GM12878 (cell line): ENCODE results near the gene LAMB1.

Experiments used
- CBFB ChIP-seq: IDR thresholded peaks from 2 replicates; pipeline ENCODE4 v1.6.1; 2016; ENCODE audit warnings: antibody characterized with exemption, low read depth
- CHD2 ChIP-seq: IDR thresholded peaks from 2 replicates; pipeline ENCODE4 v1.6.1; 2011; ENCODE audit warnings: low read depth, low read length, improper control_type of control experiment, borderline replicate concordance
- CTCF ChIP-seq, 3 experiments: IDR thresholded peaks in 2 of 3; conservative IDR thresholded peaks in 1 of 3; 2 replicates each; pipeline ENCODE4 v1.5.1; 2011; ENCODE audit warnings: low read depth in 3 of 3, low read length in 3 of 3, mild to moderate bottlenecking in 3 of 3, control low read depth in 2 of 3, moderate library complexity in 2 of 3, inconsistent platforms in 1 of 3, mixed read lengths in 1 of 3; ENCODE audit not compliant: control insufficient read depth in 2 of 3, insufficient read depth in 1 of 3; ENCODE audit errors: extremely low read depth in 1 of 3
- FOS ChIP-seq: IDR thresholded peaks from 3 replicates; pipeline ENCODE4 v1.6.1; 2011; ENCODE audit warnings: borderline replicate concordance; ENCODE audit not compliant: insufficient read length; ENCODE audit errors: extremely low read depth
- GABPA ChIP-seq: IDR thresholded peaks from 2 replicates; pipeline ENCODE4 v1.6.1; 2014; ENCODE audit warnings: antibody characterized with exemption, low read depth, mild to moderate bottlenecking, inconsistent platforms
- NRF1 ChIP-seq: conservative IDR thresholded peaks from 2 replicates; pipeline ENCODE4 v1.6.1; 2011; ENCODE audit warnings: mild to moderate bottlenecking, low read depth, low read length, improper control_type of control experiment
- POLR2A ChIP-seq: IDR thresholded peaks from 2 replicates; pipeline ENCODE4 v1.6.1; 2011; ENCODE audit warnings: low read depth, mild to moderate bottlenecking, low read length
- POLR2AphosphoS5 ChIP-seq: IDR thresholded peaks from 2 replicates; pipeline ENCODE4 v1.6.1; 2011; ENCODE audit warnings: mild to moderate bottlenecking, low read length, inconsistent platforms
- SMC3 ChIP-seq: IDR thresholded peaks from 2 replicates; pipeline ENCODE4 v1.6.1; 2011; ENCODE audit warnings: low read length, improper control_type of control experiment, borderline replicate concordance
- TF ChIP-seq, protein P1 (sequence below): IDR thresholded peaks from 2 replicates; pipeline ENCODE4 v1.6.1; 2012; ENCODE audit warnings: mild to moderate bottlenecking, low read depth, low read length
- TF ChIP-seq, protein P2 (sequence below): fragments of 450-650 bp; IDR thresholded peaks from 2 replicates; pipeline ENCODE4 v1.6.1; 2017; ENCODE audit warnings: mild to moderate bottlenecking, moderate library complexity
- TF ChIP-seq, protein P3 (sequence below): fragments of 450-650 bp; IDR thresholded peaks from 2 replicates; pipeline ENCODE4 v1.6.1; 2018; ENCODE audit warnings: borderline replicate concordance, mild to moderate bottlenecking; ENCODE audit not compliant: partially characterized antibody

DNA sequence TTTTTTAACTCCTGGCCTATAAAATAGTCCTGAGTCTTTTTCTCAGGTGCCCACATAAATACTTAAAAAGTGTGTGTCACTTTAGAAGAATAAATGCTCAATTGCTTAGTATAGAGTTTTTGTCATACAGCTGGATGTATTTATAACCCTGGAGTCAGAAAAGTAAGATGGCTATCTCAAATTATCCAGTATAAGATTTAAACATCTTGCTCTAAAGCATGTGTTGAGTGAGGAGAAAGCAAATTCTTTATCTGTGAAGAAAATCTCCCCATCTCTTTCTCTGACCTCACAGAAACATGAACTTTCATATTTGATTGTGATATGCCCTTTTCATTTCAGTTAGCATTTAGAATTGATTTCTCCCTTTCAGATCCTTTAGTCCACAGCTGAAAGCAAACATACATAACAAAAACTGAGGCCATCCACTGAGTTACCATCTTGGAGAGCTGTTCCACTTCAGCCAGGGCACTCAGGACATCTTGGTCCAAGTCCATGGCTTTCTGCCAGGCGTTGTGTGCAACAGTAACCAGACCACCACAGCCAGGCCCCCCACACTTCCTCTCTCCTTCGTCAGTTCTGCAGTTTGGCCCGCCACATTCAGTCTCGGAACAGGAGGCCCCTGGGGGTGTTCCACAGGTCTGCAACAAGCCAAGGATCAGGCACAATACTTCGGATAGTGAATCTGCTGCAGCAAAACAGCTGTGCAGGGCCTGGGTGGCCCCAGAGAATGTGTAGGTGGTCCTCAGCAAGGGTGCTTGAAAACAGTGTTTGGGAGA lies 71.0 kb downstream of the LAMB1 start:
- no peak for TF ChIP-seq POLR2AphosphoS5
- no peak for TF ChIP-seq CTCF (IDR thresholded peaks at IDR 0.05 in 2 of 3, conservative IDR thresholded peaks at IDR 0.05 in 1 of 3; ENCODE audit: control insufficient read depth in 2 of 3, extremely low read depth in 1 of 3, insufficient read depth in 1 of 3, low read depth in 3 of 3, low read length in 3 of 3)
- no peak for TF ChIP-seq GABPA
- TF ChIP-seq POLR2A = peak; percentile 25; the same call in 1 of the 2 replicates
- TF ChIP-seq, protein P1, sequence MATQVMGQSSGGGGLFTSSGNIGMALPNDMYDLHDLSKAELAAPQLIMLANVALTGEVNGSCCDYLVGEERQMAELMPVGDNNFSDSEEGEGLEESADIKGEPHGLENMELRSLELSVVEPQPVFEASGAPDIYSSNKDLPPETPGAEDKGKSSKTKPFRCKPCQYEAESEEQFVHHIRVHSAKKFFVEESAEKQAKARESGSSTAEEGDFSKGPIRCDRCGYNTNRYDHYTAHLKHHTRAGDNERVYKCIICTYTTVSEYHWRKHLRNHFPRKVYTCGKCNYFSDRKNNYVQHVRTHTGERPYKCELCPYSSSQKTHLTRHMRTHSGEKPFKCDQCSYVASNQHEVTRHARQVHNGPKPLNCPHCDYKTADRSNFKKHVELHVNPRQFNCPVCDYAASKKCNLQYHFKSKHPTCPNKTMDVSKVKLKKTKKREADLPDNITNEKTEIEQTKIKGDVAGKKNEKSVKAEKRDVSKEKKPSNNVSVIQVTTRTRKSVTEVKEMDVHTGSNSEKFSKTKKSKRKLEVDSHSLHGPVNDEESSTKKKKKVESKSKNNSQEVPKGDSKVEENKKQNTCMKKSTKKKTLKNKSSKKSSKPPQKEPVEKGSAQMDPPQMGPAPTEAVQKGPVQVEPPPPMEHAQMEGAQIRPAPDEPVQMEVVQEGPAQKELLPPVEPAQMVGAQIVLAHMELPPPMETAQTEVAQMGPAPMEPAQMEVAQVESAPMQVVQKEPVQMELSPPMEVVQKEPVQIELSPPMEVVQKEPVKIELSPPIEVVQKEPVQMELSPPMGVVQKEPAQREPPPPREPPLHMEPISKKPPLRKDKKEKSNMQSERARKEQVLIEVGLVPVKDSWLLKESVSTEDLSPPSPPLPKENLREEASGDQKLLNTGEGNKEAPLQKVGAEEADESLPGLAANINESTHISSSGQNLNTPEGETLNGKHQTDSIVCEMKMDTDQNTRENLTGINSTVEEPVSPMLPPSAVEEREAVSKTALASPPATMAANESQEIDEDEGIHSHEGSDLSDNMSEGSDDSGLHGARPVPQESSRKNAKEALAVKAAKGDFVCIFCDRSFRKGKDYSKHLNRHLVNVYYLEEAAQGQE = no peak
- TF ChIP-seq CBFB = no peak
- no peak for TF ChIP-seq NRF1
- TF ChIP-seq, protein P2, sequence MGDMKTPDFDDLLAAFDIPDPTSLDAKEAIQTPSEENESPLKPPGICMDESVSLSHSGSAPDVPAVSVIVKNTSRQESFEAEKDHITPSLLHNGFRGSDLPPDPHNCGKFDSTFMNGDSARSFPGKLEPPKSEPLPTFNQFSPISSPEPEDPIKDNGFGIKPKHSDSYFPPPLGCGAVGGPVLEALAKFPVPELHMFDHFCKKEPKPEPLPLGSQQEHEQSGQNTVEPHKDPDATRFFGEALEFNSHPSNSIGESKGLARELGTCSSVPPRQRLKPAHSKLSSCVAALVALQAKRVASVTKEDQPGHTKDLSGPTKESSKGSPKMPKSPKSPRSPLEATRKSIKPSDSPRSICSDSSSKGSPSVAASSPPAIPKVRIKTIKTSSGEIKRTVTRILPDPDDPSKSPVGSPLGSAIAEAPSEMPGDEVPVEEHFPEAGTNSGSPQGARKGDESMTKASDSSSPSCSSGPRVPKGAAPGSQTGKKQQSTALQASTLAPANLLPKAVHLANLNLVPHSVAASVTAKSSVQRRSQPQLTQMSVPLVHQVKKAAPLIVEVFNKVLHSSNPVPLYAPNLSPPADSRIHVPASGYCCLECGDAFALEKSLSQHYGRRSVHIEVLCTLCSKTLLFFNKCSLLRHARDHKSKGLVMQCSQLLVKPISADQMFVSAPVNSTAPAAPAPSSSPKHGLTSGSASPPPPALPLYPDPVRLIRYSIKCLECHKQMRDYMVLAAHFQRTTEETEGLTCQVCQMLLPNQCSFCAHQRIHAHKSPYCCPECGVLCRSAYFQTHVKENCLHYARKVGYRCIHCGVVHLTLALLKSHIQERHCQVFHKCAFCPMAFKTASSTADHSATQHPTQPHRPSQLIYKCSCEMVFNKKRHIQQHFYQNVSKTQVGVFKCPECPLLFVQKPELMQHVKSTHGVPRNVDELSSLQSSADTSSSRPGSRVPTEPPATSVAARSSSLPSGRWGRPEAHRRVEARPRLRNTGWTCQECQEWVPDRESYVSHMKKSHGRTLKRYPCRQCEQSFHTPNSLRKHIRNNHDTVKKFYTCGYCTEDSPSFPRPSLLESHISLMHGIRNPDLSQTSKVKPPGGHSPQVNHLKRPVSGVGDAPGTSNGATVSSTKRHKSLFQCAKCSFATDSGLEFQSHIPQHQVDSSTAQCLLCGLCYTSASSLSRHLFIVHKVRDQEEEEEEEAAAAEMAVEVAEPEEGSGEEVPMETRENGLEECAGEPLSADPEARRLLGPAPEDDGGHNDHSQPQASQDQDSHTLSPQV = no peak
- TF ChIP-seq, protein P3, sequence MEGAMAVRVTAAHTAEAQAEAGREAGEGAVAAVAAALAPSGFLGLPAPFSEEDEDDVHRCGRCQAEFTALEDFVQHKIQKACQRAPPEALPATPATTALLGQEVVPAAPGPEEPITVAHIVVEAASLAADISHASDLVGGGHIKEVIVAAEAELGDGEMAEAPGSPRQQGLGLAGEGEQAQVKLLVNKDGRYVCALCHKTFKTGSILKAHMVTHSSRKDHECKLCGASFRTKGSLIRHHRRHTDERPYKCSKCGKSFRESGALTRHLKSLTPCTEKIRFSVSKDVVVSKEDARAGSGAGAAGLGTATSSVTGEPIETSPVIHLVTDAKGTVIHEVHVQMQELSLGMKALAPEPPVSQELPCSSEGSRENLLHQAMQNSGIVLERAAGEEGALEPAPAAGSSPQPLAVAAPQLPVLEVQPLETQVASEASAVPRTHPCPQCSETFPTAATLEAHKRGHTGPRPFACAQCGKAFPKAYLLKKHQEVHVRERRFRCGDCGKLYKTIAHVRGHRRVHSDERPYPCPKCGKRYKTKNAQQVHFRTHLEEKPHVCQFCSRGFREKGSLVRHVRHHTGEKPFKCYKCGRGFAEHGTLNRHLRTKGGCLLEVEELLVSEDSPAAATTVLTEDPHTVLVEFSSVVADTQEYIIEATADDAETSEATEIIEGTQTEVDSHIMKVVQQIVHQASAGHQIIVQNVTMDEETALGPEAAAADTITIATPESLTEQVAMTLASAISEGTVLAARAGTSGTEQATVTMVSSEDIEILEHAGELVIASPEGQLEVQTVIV = no peak
- TF ChIP-seq FOS = no peak
- no peak for TF ChIP-seq SMC3
- no peak for TF ChIP-seq CHD2
